Keratinocyte (primary cell): Measurements from ENCODE around the gene SHKBP1. TPM values are rescaled to one million over a fixed set of nuclear protein-coding genes. Genes with fewer than 3 reads are reported as not detected.

Source experiments
- DNase-seq: peaks from one replicate; pipeline ENCODE4 v3.0.0-alpha.2; 2011; ENCODE audit warnings: low read depth, missing footprints, low spot score
- FAIRE-seq: peaks from 2 replicates; lab custom pipeline; 2011; peaks lifted over from hg19 to GRCh38; lab: Jason Lieb, UNC
- H2AFZ ChIP-seq: 2 replicates; pipeline ENCODE4 v1.6.0; 2012; ENCODE audit warnings: low read length, control low read depth, inconsistent platforms; ENCODE audit not compliant: control insufficient read depth
- H3K27ac ChIP-seq: 2 replicates; pipeline ENCODE4 v1.5.1; 2011; ENCODE audit warnings: low read length; ENCODE audit not compliant: control insufficient read depth, insufficient read depth
- H3K27me3 ChIP-seq: 3 replicates; pipeline ENCODE4 v1.6.0; 2011; ENCODE audit warnings: low read length; ENCODE audit not compliant: control insufficient read depth, insufficient read depth; ENCODE audit errors: extremely low read depth
- H3K36me3 ChIP-seq, 2 experiments: 2 replicates in 1 of 2; 3 replicates in 1 of 2; pipeline ENCODE4 v1.5.1; 2011; ENCODE audit warnings: low read length in 2 of 2, mild to moderate bottlenecking in 1 of 2; ENCODE audit not compliant: control insufficient read depth in 2 of 2, insufficient read depth in 2 of 2; ENCODE audit errors: extremely low read depth in 1 of 2
- H3K4me1 ChIP-seq: 3 replicates; pipeline ENCODE4 v1.5.1; 2011; ENCODE audit warnings: low read length; ENCODE audit not compliant: control insufficient read depth, insufficient read depth; ENCODE audit errors: extremely low read depth
- H3K4me2 ChIP-seq: 3 replicates; pipeline ENCODE4 v1.6.0; 2011; ENCODE audit warnings: low read depth, low read length; ENCODE audit not compliant: control insufficient read depth, insufficient read depth; ENCODE audit errors: extremely low read depth
- H3K4me3 ChIP-seq, 3 experiments: fragments of 200-600 bp in 1 of 3; sonication (generic) in 1 of 3; 2 replicates in 2 of 3; 3 replicates in 1 of 3; pipeline ENCODE4 v1.5.1; 2011 to 2016; ENCODE audit warnings: low read length in 3 of 3, mild to moderate bottlenecking in 3 of 3, control low read depth in 2 of 3, inconsistent platforms in 1 of 3, low read depth in 1 of 3, mixed read lengths in 1 of 3, mixed run types in 1 of 3, moderate library complexity in 1 of 3; ENCODE audit not compliant: control insufficient read depth in 2 of 3, insufficient read depth in 2 of 3; ENCODE audit errors: extremely low read depth in 1 of 3
- H3K79me2 ChIP-seq: 2 replicates; pipeline ENCODE4 v1.6.0; 2012; ENCODE audit warnings: low read length; ENCODE audit not compliant: control insufficient read depth, insufficient read depth
- H3K9ac ChIP-seq: 3 replicates; pipeline ENCODE4 v1.6.0; 2011; ENCODE audit warnings: low read length; ENCODE audit not compliant: control insufficient read depth, insufficient read depth; ENCODE audit errors: extremely low read depth
- H3K9me1 ChIP-seq: 3 replicates; pipeline ENCODE4 v1.6.0; 2011; ENCODE audit warnings: low read length; ENCODE audit not compliant: control insufficient read depth, insufficient read depth; ENCODE audit errors: extremely low read depth
- H3K9me3 ChIP-seq: 2 replicates; pipeline ENCODE4 v1.5.1; 2012; ENCODE audit warnings: low read depth, low read length; ENCODE audit not compliant: control insufficient read depth
- H4K20me1 ChIP-seq: 3 replicates; pipeline ENCODE4 v1.6.0; 2011; ENCODE audit warnings: low read length; ENCODE audit not compliant: control insufficient read depth, insufficient read depth; ENCODE audit errors: extremely low read depth
- CTCF ChIP-seq, 3 experiments: IDR thresholded peaks in 1 of 3; conservative IDR thresholded peaks in 1 of 3; optimal IDR thresholded peaks in 1 of 3; 2 replicates in 2 of 3; 3 replicates in 1 of 3; pipeline versions ENCODE3 to v1.5.1; 2011; ENCODE audit warnings: low read length in 3 of 3, mild to moderate bottlenecking in 3 of 3, moderate library complexity in 2 of 3, control low read depth in 1 of 3, inconsistent platforms in 1 of 3; ENCODE audit not compliant: insufficient read depth in 2 of 3; ENCODE audit errors: extremely low read depth in 1 of 3
- EZH2 ChIP-seq: IDR thresholded peaks from one replicate; pipeline ENCODE4 v1.6.1; 2012; ENCODE audit warnings: inconsistent platforms, mild to moderate bottlenecking, low read length, moderate library complexity
- dilution Hi-C: fragments of 300-500 bp; cut with MboI; formaldehyde crosslinking; loops from one replicate; pipeline ENCODE4 v1.7.0; 2020; ENCODE audit warnings: low sequenced_read_pairs; ENCODE audit not compliant: extremely low pct_ligation_motif_present
- polyA plus RNA-seq, 5 experiments: library from polyadenylated mRNA; depleted of rRNA in 3 of 5; stranded (reverse) in 3 of 5; stranded (forward) in 1 of 5; unstranded in 1 of 5; fragments of >200 nt; gene quantifications; 1 replicate in 1 of 5; 2 replicates in 3 of 5; 3 replicates in 1 of 5; pipeline versions ENCODE4 v1.2.1 to v1.2.3, GENCODE V29; 2011 to 2012; ENCODE audit warnings: missing spikeins in 2 of 5, low read depth in 1 of 5, low replicate concordance in 1 of 5

The SHKBP1 gene
- polyA plus RNA-seq, 1 donor (not counting 4 experiments of a cell fraction or from before 2014, with no cell fraction given): 20.2 TPM

GRCh38 chr19:40604647-40605215, 28.1 kb downstream of the SHKBP1 start:
- Histone ChIP-seq H3K36me3 (no peaks in the 10 kb centered on the region), H4K20me1 (no peaks in the 10 kb centered on the region), H3K27ac (peak overlapping the region; percentile 68), H3K9me3 (no peaks in the 10 kb centered on the region), H3K9me1 (no peaks in the 10 kb centered on the region), H2AFZ (peak overlapping the region; percentile 22), H3K4me3 (peak overlapping the region; percentile 47 to 73 (median 53)), H3K27me3 (peaks cover 14% of the 10 kb centered on the region), H3K9ac (peak overlapping the region; percentile 75), H3K4me1 (peaks cover 50% of the 10 kb centered on the region), H3K79me2 (no peaks in the 10 kb centered on the region), H3K4me2 (peak overlapping the region; percentile 91)
- dilution Hi-C loops: no loop called here
- FAIRE-seq (no peak), DNase-seq (no peak)
- TF ChIP-seq EZH2 (no peak), CTCF (optimal IDR thresholded peaks at IDR 0.05 in 1 of 3, IDR thresholded peaks at IDR 0.05 in 1 of 3, conservative IDR thresholded peaks at IDR 0.05 in 1 of 3; ENCODE audit: extremely low read depth in 1 of 3, insufficient read depth in 2 of 3, low read length in 3 of 3) (no peak)

- Histone ChIP-seq H2AFZ (peak overlapping the region; percentile 22), H3K9me1 (no peaks in the 10 kb centered on the region), H3K36me3 (no peaks in the 10 kb centered on the region), H3K4me2 (peak overlapping the region; percentile 91), H3K27ac (peak overlapping the region; percentile 68), H4K20me1 (no peaks in the 10 kb centered on the region), H3K9ac (peak overlapping the region; percentile 75), H3K79me2 (no peaks in the 10 kb centered on the region), H3K9me3 (no peaks in the 10 kb centered on the region), H3K27me3 (peaks cover 10% of the 10 kb centered on the region), H3K4me1 (peaks cover 49% of the 10 kb centered on the region), H3K4me3 (peak overlapping the region; percentile 47 to 73 (median 69))
- FAIRE-seq: no peak
- dilution Hi-C loops: no loop called here
- TF ChIP-seq CTCF (optimal IDR thresholded peaks at IDR 0.05 in 1 of 3, IDR thresholded peaks at IDR 0.05 in 1 of 3, conservative IDR thresholded peaks at IDR 0.05 in 1 of 3; ENCODE audit: extremely low read depth in 1 of 3, insufficient read depth in 2 of 3, low read length in 3 of 3): peak; percentile 7 to 65 (median 34)
- no peak for TF ChIP-seq EZH2
- DNase-seq: no peak
Observed at GRCh38 chr19:40605216-40605971, 28.7 kb downstream of the SHKBP1 start.
